Gastroesophageal sphincter (tissue), 4 donors: ENCODE data around the gene ACTBL2. TPM values are rescaled to one million over a fixed set of nuclear protein-coding genes. Genes with fewer than 3 reads are reported as not detected.
"Not testable (repeated sequence)": the region's sequence is repeated elsewhere in the genome, so short reads cannot be mapped to it uniquely, and the experiment has no call there.

Experiments
- ATAC-seq: fragments of 150-250 bp; one replicate; pipeline ENCODE4 v1.9.1; 2016; ENCODE audit warnings: mild to moderate bottlenecking, moderate library complexity
- H3K27ac ChIP-seq, 4 donors: fragments of 200-600 bp; sonication (generic) in 3 of 4; 1 replicate in 3 of 4; 2 replicates in 1 of 4; pipeline ENCODE4 v1.5.1; 2016 to 2019
- H3K27me3 ChIP-seq: fragments of 200-600 bp; sonication (generic); one replicate; pipeline ENCODE4 v1.5.1; 2019
- H3K36me3 ChIP-seq, 2 donors: fragments of 200-600 bp; sonication (generic); one replicate each; pipeline ENCODE4 v1.5.1; 2019; ENCODE audit warnings: control low read depth in 1 of 2
- H3K4me1 ChIP-seq, 3 donors: fragments of 200-600 bp; sonication (generic); 1 replicate in 2 of 3; 2 replicates in 1 of 3; pipeline ENCODE4 v1.5.1; 2016 to 2019; ENCODE audit warnings: control low read depth in 2 of 3
- H3K4me3 ChIP-seq, 2 donors: fragments of 200-600 bp; sonication (generic); one replicate each; pipeline ENCODE4 v1.5.1; 2019; ENCODE audit warnings: mild to moderate bottlenecking in 1 of 2, moderate library complexity in 1 of 2
- H3K9me3 ChIP-seq, 3 donors: fragments of 200-600 bp; sonication (generic); one replicate each; pipeline ENCODE4 v1.5.1; 2017 to 2019; ENCODE audit warnings: control low read depth in 2 of 3
- CTCF ChIP-seq, 4 experiments: fragments of 200-600 bp in 2 of 4; fragments of 450-650 bp in 2 of 4; sonication (generic) in 1 of 4; IDR thresholded peaks; one replicate each; pipeline ENCODE4 v1.5.1; 2017 to 2019; ENCODE audit warnings: antibody characterized with exemption in 4 of 4, mild to moderate bottlenecking in 2 of 4, moderate library complexity in 2 of 4
- EP300 ChIP-seq: sonication (generic); formaldehyde crosslinking; IDR thresholded peaks from one replicate; pipeline ENCODE4 v1.6.1; 2017; ENCODE audit warnings: antibody characterized with exemption, mild to moderate bottlenecking
- POLR2A ChIP-seq, 2 donors: fragments of 450-650 bp; IDR thresholded peaks; one replicate each; pipeline ENCODE4 v1.6.1; 2017; ENCODE audit warnings: antibody characterized with exemption in 2 of 2, mild to moderate bottlenecking in 2 of 2, moderate library complexity in 1 of 2
- POLR2AphosphoS5 ChIP-seq: sonication (generic); formaldehyde crosslinking; IDR thresholded peaks from one replicate; pipeline ENCODE4 v1.6.1; 2017; ENCODE audit warnings: antibody characterized with exemption
- WGBS, 2 donors: methylation state at CpG; one replicate each; pipeline ENCODE4 v1.1.5; 2018; ENCODE audit warnings: low coverage in 1 of 2; 5-methylcytosine and 5-hydroxymethylcytosine counted together
- total RNA-seq, 4 donors: library from RNA; depleted of rRNA; stranded (reverse); fragments of >200 nt; gene quantifications; one replicate each; pipeline ENCODE4 v1.1.0, GENCODE V29; 2016

The ACTBL2 gene
- total RNA-seq, 4 donors from 2014 or later = 0.13 to 0.15 TPM; not detected in 2

- ATAC-seq = no peak
- Histone ChIP-seq H3K9me3 (no peaks in the 10 kb centered on the region), H3K4me3 (no peak overlapping the region), H3K4me1 (no peaks in the 10 kb centered on the region), H3K27ac (no peak overlapping the region), H3K36me3 (no peaks in the 10 kb centered on the region), H3K27me3 (no peaks in the 10 kb centered on the region)
- TF ChIP-seq CTCF (IDR thresholded peaks at IDR 0.05) = no peak
- TF ChIP-seq POLR2AphosphoS5 = no peak
- no peak for TF ChIP-seq EP300
- TF ChIP-seq POLR2A (IDR thresholded peaks at IDR 0.05) = no peak
Measured at GRCh38 chr5:57476601-57477056, 6.0 kb downstream of the ACTBL2 start.

- H3K4me1 ChIP-seq = no peaks in the 10 kb centered on the region
Measured at GRCh38 chr5:57470339-57470738, 12.3 kb downstream of the ACTBL2 start.

GRCh38 chr5:57468481-57469163 is 14.0 kb downstream of the ACTBL2 start:
- Histone ChIP-seq H3K27me3 (no peaks in the 10 kb centered on the region), H3K27ac (no peak overlapping the region), H3K4me3 (no peak overlapping the region), H3K36me3 (no peaks in the 10 kb centered on the region), H3K4me1 (no peaks in the 10 kb centered on the region), H3K9me3 (no peaks in the 10 kb centered on the region)
- TF ChIP-seq EP300 = no peak
- no peak for TF ChIP-seq POLR2A (IDR thresholded peaks at IDR 0.05)
- TF ChIP-seq CTCF (IDR thresholded peaks at IDR 0.05) = no peak
- no peak for TF ChIP-seq POLR2AphosphoS5
- WGBS, 2 donors = 82 to 100% methylated on average over 2 of the region's 5 CpGs
- ATAC-seq = no peak

More at GRCh38 chr5:57470339-57470738, 12.3 kb downstream of the ACTBL2 start:
- no peaks in the 10 kb centered on the region for H3K9me3 ChIP-seq
- no peak overlapping the region for H3K27ac ChIP-seq
- 50 to 83% methylated on average over 1 of the region's 1 CpG for WGBS, 2 donors
- H3K36me3 ChIP-seq = no peaks in the 10 kb centered on the region
- TF ChIP-seq EP300 (no peak), POLR2AphosphoS5 (no peak), CTCF (IDR thresholded peaks at IDR 0.05) (no peak), POLR2A (IDR thresholded peaks at IDR 0.05) (no peak)
- no peaks in the 10 kb centered on the region for H3K27me3 ChIP-seq
- ATAC-seq = no peak
- no peak overlapping the region for H3K4me3 ChIP-seq

- ATAC-seq = no peak
- no peaks in the 10 kb centered on the region for H3K36me3 ChIP-seq
- no peak overlapping the region for H3K27ac ChIP-seq
- no peaks in the 10 kb centered on the region for H3K9me3 ChIP-seq
- 33 to 40% methylated on average over 2 to 3 of the region's 3 CpGs for WGBS, 2 donors
- H3K4me1 ChIP-seq = no peaks in the 10 kb centered on the region
- TF ChIP-seq POLR2AphosphoS5 (no peak), CTCF (IDR thresholded peaks at IDR 0.05) (no peak), POLR2A (IDR thresholded peaks at IDR 0.05) (no peak), EP300 (no peak)
- H3K27me3 ChIP-seq = no peaks in the 10 kb centered on the region
- no peak overlapping the region for H3K4me3 ChIP-seq
Measured at GRCh38 chr5:57466544-57466943, 16.1 kb downstream of the ACTBL2 start.

- H3K27me3 ChIP-seq, H3K27ac ChIP-seq, H3K4me3 ChIP-seq, H3K36me3 ChIP-seq, ATAC-seq, H3K9me3 ChIP-seq, H3K4me1 ChIP-seq: not testable (repeated sequence)
- 95 to 100% methylated on average over 2 to 3 of the region's 3 CpGs for WGBS, 2 donors
Measured at GRCh38 chr5:57460056-57460455, 22.6 kb downstream of the ACTBL2 start.
